Vagina (tissue), 2 donors: ENCODE results near the gene ITGA11.

Experiments used
- POLR2AphosphoS5 ChIP-seq, 2 donors: sonication (generic); formaldehyde crosslinking; IDR thresholded peaks; one replicate each; pipeline ENCODE4 v1.9.0; 2017; ENCODE audit warnings: antibody characterized with exemption in 2 of 2, mild to moderate bottlenecking in 2 of 2, low read depth in 1 of 2; ENCODE audit not compliant: insufficient read depth in 1 of 2
- TF ChIP-seq, protein P1 (sequence below), 3 experiments: fragments of 450-650 bp in 2 of 3; fragments of 200-600 bp in 1 of 3; sonication (generic) in 1 of 3; IDR thresholded peaks; one replicate each; pipeline ENCODE4 v1.5.1; 2017 to 2019; ENCODE audit warnings: antibody characterized with exemption in 3 of 3, mild to moderate bottlenecking in 2 of 3, moderate library complexity in 2 of 3

DNA sequence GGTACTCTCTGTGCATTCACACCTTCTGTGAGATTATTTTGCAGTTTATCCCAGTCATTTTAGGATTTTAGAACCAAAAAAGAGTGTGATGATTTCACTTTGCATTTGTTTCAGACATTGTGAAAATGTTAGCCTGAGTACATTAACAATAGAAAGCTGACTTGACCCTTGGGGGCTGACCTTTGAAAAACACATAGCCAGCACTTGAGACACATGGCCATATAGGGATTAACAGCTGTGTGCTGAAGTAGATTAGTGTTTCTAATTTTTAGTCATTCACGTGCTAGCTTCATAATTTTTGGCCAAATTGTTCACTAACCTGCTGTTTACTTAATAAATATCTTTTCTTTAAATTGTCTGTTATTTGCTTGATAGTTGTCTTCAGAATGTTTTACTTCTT lies 151.0 kb downstream of the ITGA11 start:
- TF ChIP-seq, protein P1, sequence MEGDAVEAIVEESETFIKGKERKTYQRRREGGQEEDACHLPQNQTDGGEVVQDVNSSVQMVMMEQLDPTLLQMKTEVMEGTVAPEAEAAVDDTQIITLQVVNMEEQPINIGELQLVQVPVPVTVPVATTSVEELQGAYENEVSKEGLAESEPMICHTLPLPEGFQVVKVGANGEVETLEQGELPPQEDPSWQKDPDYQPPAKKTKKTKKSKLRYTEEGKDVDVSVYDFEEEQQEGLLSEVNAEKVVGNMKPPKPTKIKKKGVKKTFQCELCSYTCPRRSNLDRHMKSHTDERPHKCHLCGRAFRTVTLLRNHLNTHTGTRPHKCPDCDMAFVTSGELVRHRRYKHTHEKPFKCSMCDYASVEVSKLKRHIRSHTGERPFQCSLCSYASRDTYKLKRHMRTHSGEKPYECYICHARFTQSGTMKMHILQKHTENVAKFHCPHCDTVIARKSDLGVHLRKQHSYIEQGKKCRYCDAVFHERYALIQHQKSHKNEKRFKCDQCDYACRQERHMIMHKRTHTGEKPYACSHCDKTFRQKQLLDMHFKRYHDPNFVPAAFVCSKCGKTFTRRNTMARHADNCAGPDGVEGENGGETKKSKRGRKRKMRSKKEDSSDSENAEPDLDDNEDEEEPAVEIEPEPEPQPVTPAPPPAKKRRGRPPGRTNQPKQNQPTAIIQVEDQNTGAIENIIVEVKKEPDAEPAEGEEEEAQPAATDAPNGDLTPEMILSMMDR (IDR thresholded peaks at IDR 0.05): no peak
- TF ChIP-seq POLR2AphosphoS5 (IDR thresholded peaks at IDR 0.05; ENCODE audit: insufficient read depth in 1 of 2, low read depth in 1 of 2): no peak
